Measurements from ENCODE around the gene PRKCH.

PRKCH gene

GRCh38 chr14:61515436-61516117 is 194.2 kb downstream of the PRKCH start:
- DNase-seq (no peak), ATAC-seq (ENCODE audit: insufficient read depth, low read depth) (no peak)
- Histone ChIP-seq H3K36me3 (ENCODE audit: insufficient read depth, low read length) (peaks cover 64% of the 10 kb centered on the region), H3K4me3 (ENCODE audit: low read depth in 1 of 2, low read length in 2 of 2) (no peak overlapping the region), H3K9ac (ENCODE audit: low read depth, low read length) (no peak overlapping the region), H3K27ac (ENCODE audit: low read length) (no peak overlapping the region), H3K9me3 (ENCODE audit: insufficient read depth, low read length, severe bottlenecking) (no peaks in the 10 kb centered on the region), H3K79me2 (ENCODE audit: insufficient read depth, low read length) (peaks cover 23% of the 10 kb centered on the region; the same call in 1 of the 2 replicates), H3K27me3 (ENCODE audit: insufficient read depth, low read length, poor library complexity) (no peaks in the 10 kb centered on the region), H4K20me1 (ENCODE audit: insufficient read depth, low read length) (peaks cover 5% of the 10 kb centered on the region; the same call in 1 of the 2 replicates), H3K4me1 (ENCODE audit: insufficient read depth, low read length) (no peaks in the 10 kb centered on the region), H2AFZ (ENCODE audit: low read depth, low read length) (no peak overlapping the region), H3K4me2 (ENCODE audit: insufficient read depth, low read length) (no peak overlapping the region)
- TF ChIP-seq EZH2 (IDR thresholded peaks at IDR 0.05; ENCODE audit: borderline replicate concordance, low read depth, low read length, severe bottlenecking) (no peak), CTCF (IDR thresholded peaks at IDR 0.05; ENCODE audit: borderline replicate concordance, extremely low read depth, low read length, poor library complexity, severe bottlenecking) (no peak)

- Histone ChIP-seq H3K4me3 (ENCODE audit: low read depth in 1 of 2, low read length in 2 of 2) (no peak overlapping the region), H3K4me1 (ENCODE audit: insufficient read depth, low read length) (no peaks in the 10 kb centered on the region), H3K27ac (ENCODE audit: low read length) (no peak overlapping the region), H3K79me2 (ENCODE audit: insufficient read depth, low read length) (peaks cover 23% of the 10 kb centered on the region; the same call in 1 of the 2 replicates), H4K20me1 (ENCODE audit: insufficient read depth, low read length) (peaks cover 5% of the 10 kb centered on the region; the same call in 1 of the 2 replicates), H3K4me2 (ENCODE audit: insufficient read depth, low read length) (no peak overlapping the region), H2AFZ (ENCODE audit: low read depth, low read length) (no peak overlapping the region), H3K9ac (ENCODE audit: low read depth, low read length) (no peak overlapping the region), H3K9me3 (ENCODE audit: insufficient read depth, low read length, severe bottlenecking) (no peaks in the 10 kb centered on the region), H3K27me3 (ENCODE audit: insufficient read depth, low read length, poor library complexity) (no peaks in the 10 kb centered on the region), H3K36me3 (ENCODE audit: insufficient read depth, low read length) (peaks cover 60% of the 10 kb centered on the region)
- DNase-seq: no peak
- no peak for ATAC-seq (ENCODE audit: insufficient read depth, low read depth)
- no peak for TF ChIP-seq EZH2 (IDR thresholded peaks at IDR 0.05; ENCODE audit: borderline replicate concordance, low read depth, low read length, severe bottlenecking)
- TF ChIP-seq CTCF (IDR thresholded peaks at IDR 0.05; ENCODE audit: borderline replicate concordance, extremely low read depth, low read length, poor library complexity, severe bottlenecking): no peak
Observed at GRCh38 chr14:61516118-61516743, 194.9 kb downstream of the PRKCH start.

GRCh38 chr14:61516964-61517653 is 195.7 kb downstream of the PRKCH start:
- TF ChIP-seq EZH2 (IDR thresholded peaks at IDR 0.05; ENCODE audit: borderline replicate concordance, low read depth, low read length, severe bottlenecking): no peak
- no peak for TF ChIP-seq CTCF (IDR thresholded peaks at IDR 0.05; ENCODE audit: borderline replicate concordance, extremely low read depth, low read length, poor library complexity, severe bottlenecking)
- H3K9me3 ChIP-seq (ENCODE audit: insufficient read depth, low read length, severe bottlenecking): no peaks in the 10 kb centered on the region
- H3K79me2 ChIP-seq (ENCODE audit: insufficient read depth, low read length): peaks cover 23% of the 10 kb centered on the region; the same call in 1 of the 2 replicates
- no peak overlapping the region for H3K4me3 ChIP-seq (ENCODE audit: low read depth in 1 of 2, low read length in 2 of 2)
- H3K27me3 ChIP-seq (ENCODE audit: insufficient read depth, low read length, poor library complexity): no peaks in the 10 kb centered on the region
- peaks cover 5% of the 10 kb centered on the region; the same call in 1 of the 2 replicates for H4K20me1 ChIP-seq (ENCODE audit: insufficient read depth, low read length)
- no peak overlapping the region for H2AFZ ChIP-seq (ENCODE audit: low read depth, low read length)
- no peak overlapping the region for H3K9ac ChIP-seq (ENCODE audit: low read depth, low read length)
- peaks cover 52% of the 10 kb centered on the region for H3K36me3 ChIP-seq (ENCODE audit: insufficient read depth, low read length)
- ATAC-seq (ENCODE audit: insufficient read depth, low read depth): no peak
- no peaks in the 10 kb centered on the region for H3K4me1 ChIP-seq (ENCODE audit: insufficient read depth, low read length)
- peak overlapping the region; percentile 42; the same call in 1 of the 2 replicates for H3K27ac ChIP-seq (ENCODE audit: low read length)
- no peak for DNase-seq
- H3K4me2 ChIP-seq (ENCODE audit: insufficient read depth, low read length): no peak overlapping the region
